ENCODE results near the gene BCL2L2. TPM values are rescaled to one million over a fixed set of nuclear protein-coding genes. Genes with fewer than 3 reads are reported as not detected.

Gene BCL2L2
- total RNA-seq, 1 donor from 2014 or later = 21.4 TPM

GRCh38 chr14:23300687-23301223, 5.9 kb upstream of the BCL2L2 start:
- no peak for FAIRE-seq
- H3K4me1 Mint-ChIP-seq (ENCODE audit: low read depth, unreplicated experiment) = peaks cover 19% of the 10 kb centered on the region
- H3K27me3 Mint-ChIP-seq (ENCODE audit: low read depth, unreplicated experiment) = peaks cover 2% of the 10 kb centered on the region
- Histone ChIP-seq H2AFZ (ENCODE audit: low read depth, low read length) (peak overlapping the region; percentile 75), H3K4me1 (ENCODE audit: insufficient read depth, low read length) (peaks cover 15% of the 10 kb centered on the region), H3K27me3 (ENCODE audit: insufficient read depth, low read length) (no peaks in the 10 kb centered on the region), H3K79me2 (ENCODE audit: insufficient read depth, low read length) (peaks cover 5% of the 10 kb centered on the region), H3K9ac (ENCODE audit: low read length) (peak overlapping the region; percentile 92), H3K4me3 (ENCODE audit: insufficient read depth, low read depth, low read length) (peak overlapping the region; percentile 74), H3K9me3 (ENCODE audit: insufficient read depth, low read depth, low read length) (no peaks in the 10 kb centered on the region), H4K20me1 (ENCODE audit: insufficient read depth, low read length) (no peaks in the 10 kb centered on the region), H3K36me3 (ENCODE audit: insufficient read depth, low read length) (no peaks in the 10 kb centered on the region), H3K4me2 (ENCODE audit: low read length) (peak overlapping the region; percentile 95), H3K27ac (ENCODE audit: low read depth, low read length) (peak overlapping the region; percentile 98)
- no peak for TF ChIP-seq EZH2 (IDR thresholded peaks at IDR 0.05; ENCODE audit: insufficient read depth, low read length)
- TF ChIP-seq CTCF (IDR thresholded peaks at IDR 0.05; ENCODE audit: insufficient read depth, low read depth, low read length) = no peak
- no peaks in the 10 kb centered on the region for H3K9me3 Mint-ChIP-seq (ENCODE audit: unreplicated experiment)
- DNase-seq (ENCODE audit: low read depth) = no peak
- H3K27ac Mint-ChIP-seq (ENCODE audit: unreplicated experiment) = peak overlapping the region; percentile 69
- H3K36me3 Mint-ChIP-seq (ENCODE audit: low read depth, unreplicated experiment) = peaks cover 6% of the 10 kb centered on the region
- H3K4me3 Mint-ChIP-seq (ENCODE audit: unreplicated experiment) = peak overlapping the region; percentile 86

GRCh38 chr14:23301288-23301968, 5.2 kb upstream of the BCL2L2 start:
- FAIRE-seq = no peak
- peak overlapping the region; percentile 98 for H3K27ac ChIP-seq (ENCODE audit: low read depth, low read length)

More at GRCh38 chr14:23301288-23301968, 5.2 kb upstream of the BCL2L2 start:
- DNase-seq (ENCODE audit: low read depth) = peak; percentile 94
- Histone ChIP-seq H4K20me1 (ENCODE audit: insufficient read depth, low read length) (no peaks in the 10 kb centered on the region), H3K9ac (ENCODE audit: low read length) (peak overlapping the region; percentile 92), H3K79me2 (ENCODE audit: insufficient read depth, low read length) (peaks cover 8% of the 10 kb centered on the region), H3K4me2 (ENCODE audit: low read length) (peak overlapping the region; percentile 96), H3K9me3 (ENCODE audit: insufficient read depth, low read depth, low read length) (no peaks in the 10 kb centered on the region), H2AFZ (ENCODE audit: low read depth, low read length) (peak overlapping the region; percentile 90), H3K4me1 (ENCODE audit: insufficient read depth, low read length) (peaks cover 15% of the 10 kb centered on the region), H3K4me3 (ENCODE audit: insufficient read depth, low read depth, low read length) (peak overlapping the region; percentile 74), H3K36me3 (ENCODE audit: insufficient read depth, low read length) (no peaks in the 10 kb centered on the region), H3K27me3 (ENCODE audit: insufficient read depth, low read length) (no peaks in the 10 kb centered on the region)
- Mint-ChIP-seq H3K4me1 (ENCODE audit: low read depth, unreplicated experiment) (peaks cover 21% of the 10 kb centered on the region), H3K36me3 (ENCODE audit: low read depth, unreplicated experiment) (peaks cover 6% of the 10 kb centered on the region), H3K4me3 (ENCODE audit: unreplicated experiment) (peak overlapping the region; percentile 86), H3K27me3 (ENCODE audit: low read depth, unreplicated experiment) (peaks cover 2% of the 10 kb centered on the region), H3K27ac (ENCODE audit: unreplicated experiment) (peak overlapping the region; percentile 81), H3K9me3 (ENCODE audit: unreplicated experiment) (no peaks in the 10 kb centered on the region)
- TF ChIP-seq EZH2 (IDR thresholded peaks at IDR 0.05; ENCODE audit: insufficient read depth, low read length) (no peak), CTCF (IDR thresholded peaks at IDR 0.05; ENCODE audit: insufficient read depth, low read depth, low read length) (no peak)

Data from astrocyte (in vitro differentiated cells and primary cell).